COLO668 (cell line): ENCODE results near the gene CARS2.
"Not testable (repeated sequence)": the region's sequence is repeated elsewhere in the genome, so short reads cannot be mapped to it uniquely, and the experiment has no call there.

Source experiments
- DNase-seq: peaks from one replicate; lab custom pipeline; 2025; ENCODE audit not compliant: unreplicated experiment; lab: John Stamatoyannopoulos, UW

Gene CARS2

DNA sequence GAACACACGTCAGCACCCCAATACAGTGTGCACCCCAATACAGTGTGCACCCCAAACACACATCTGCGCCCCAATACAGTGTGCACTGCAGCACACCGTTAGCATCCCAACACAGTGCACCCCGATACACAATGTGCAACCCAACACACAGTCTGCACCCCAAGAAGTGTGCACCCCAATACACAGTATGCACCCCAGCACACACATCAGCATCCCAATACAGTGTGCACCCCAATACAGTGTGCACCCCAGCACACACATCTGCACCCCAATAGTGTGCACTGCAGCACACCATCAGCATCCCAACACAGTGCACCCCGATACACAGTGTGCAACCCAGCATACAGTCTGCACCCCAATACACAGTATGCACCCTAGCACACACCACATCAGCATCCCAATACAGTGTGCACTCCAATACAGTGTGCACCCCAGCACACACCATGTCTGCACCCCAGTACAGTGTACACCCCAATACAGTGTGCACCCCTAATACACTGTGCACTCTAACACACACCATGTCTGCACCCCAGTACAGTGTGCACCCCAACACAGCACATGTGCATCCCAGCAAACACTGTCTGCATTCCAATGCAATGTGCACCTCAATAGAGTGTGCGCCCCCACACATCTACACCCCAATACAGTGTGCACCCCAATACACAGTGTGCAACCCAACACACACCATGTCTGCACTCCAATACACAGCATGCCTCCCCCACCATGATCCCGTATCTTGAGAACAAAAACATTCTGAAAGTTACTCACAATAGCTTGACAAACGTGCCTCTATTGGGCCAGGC, 855 bp upstream of the CARS2 start:
- DNase-seq = no peak

DNA sequence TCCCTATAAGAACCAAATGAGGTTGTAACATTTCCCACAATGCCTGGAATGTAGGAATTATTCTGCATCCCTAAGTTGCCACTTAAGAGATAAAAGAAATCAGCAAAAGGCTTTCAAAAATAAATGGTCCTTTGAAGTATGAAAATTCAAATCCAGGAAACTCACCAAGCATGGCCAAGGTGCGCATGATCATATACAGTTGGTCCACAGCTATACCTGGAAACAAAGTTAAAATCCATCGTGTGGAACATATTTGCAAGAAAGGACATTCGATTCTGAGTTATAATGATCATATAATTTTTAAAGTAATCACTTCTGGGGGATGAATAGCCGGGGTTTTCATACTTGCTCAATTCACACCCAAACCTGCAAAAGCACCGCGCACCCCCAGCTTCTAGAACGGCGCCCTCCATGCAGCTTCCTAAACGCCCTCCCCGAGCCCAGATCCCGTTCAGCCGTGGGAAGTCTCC, 525 bp downstream of the CARS2 start:
- no peak for DNase-seq

DNA sequence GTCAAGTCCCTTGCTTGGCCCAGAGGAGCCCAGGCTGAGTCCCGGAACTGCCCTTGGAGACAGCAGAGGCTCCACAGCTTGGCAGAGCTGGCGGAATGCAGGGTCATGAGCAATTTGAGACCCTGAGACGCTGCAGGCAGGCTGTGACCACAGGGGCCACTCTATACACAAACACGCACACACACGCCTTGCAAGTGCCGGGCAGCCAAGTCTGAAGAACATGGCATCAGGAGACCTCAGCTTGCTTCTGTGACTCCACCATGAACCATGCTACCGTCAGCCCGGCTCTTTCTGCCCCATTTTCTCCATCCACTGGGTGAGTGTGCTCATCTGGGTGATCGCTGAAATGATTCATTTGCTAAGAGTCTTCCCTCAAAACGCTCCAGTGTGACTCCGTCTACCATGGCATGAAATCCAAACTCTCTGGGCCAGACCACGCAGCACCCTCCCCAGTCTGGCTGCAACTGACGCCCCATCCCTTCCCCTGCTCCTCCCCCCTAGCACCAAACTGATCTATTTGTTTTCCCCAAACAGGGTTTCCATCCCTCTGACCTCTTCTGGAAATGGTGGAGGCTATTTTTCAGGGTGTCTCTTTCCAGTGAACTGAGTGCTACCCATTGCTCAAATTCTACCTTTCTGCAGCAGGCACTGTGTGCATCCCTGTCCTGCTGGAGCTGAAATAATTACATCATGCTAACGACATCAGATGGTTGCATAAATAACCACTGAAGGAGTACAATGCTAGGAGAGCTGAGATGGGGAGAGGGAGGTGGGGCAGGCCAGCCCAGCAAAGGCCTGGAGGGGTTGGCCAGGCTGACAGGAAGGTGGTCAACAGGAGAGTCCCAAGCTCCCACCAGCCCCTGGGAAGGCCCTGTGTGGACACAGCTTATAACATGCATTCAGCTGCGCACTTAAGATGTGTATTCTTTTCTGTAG, 3.1 kb downstream of the CARS2 start:
- DNase-seq = no peak

DNA sequence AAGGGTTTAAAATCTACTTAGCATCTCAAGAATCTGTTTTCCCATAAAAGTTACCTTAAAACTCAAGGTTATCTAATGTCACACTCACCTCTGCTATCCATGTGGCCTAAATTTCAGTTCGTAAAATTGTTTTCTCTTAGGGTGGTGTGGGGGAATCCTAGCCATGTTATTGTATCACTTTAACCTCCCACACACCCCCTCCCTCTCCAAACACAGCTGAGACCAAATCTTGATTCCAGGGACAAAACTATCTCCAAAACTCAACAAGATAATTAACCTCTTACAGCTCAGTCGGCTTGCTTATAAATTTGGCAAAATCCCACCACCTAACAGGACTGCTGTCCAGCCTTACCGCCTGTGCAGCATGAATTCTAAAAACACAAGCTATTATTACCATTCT, 3.8 kb downstream of the CARS2 start:
- no peak for DNase-seq

DNA sequence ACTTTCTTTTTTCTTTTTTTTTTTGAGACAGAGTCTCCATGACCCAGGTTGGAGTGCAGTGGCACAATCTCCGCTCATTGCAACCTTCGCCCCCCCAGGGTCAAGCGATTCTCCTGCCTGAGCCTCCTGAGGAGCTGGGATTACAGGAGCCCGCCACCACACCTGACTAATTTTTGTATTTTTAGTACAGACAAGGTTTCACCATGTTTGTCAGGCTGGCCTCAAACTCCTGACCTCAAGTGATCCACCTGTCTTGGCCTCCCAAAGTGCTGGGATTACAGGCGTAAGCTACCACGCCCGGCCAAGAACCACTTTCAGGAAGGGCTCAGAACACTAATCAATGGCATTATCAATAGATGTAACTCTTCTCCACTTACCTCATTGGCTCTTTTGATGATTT, 4.9 kb downstream of the CARS2 start:
- DNase-seq = not testable (repeated sequence)

DNA sequence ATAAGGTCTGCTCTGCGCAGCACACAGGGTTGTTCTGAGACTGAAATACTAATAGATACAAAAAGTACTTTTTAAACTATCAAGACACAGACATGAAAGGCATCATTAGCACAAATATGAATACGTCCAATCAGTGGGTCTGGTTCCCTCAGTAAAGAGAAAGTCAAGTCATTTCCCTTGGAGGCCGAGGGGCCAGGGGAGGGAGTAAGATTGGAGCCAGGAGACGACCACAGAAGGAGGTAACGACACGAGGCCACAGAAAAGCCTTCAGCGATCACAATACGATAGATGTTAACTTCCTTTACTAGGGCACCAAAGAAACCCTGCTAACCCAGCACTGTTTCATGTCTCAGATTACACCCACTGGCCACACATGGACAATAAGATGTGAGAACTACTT, 5.3 kb downstream of the CARS2 start:
- DNase-seq = no peak

DNA sequence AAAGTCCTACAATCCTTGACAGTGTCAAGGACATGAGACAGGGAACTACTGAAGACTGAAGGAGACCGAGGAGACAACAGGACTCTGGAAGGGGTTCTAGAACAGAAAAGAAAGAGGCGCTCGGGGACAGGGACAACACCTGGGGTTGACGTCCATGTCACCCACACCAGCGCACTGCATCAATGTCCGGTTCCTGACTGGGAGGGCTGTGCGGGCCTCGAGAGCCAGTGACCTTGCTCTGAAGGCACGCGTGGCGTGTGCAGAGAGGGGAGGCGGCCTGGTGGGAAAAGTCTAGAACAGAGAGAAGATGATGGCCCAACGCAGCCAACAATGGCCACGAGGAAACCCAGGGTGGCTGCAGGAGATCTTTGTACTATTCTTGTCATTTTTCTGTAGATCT, 5.7 kb downstream of the CARS2 start:
- no peak for DNase-seq

DNA sequence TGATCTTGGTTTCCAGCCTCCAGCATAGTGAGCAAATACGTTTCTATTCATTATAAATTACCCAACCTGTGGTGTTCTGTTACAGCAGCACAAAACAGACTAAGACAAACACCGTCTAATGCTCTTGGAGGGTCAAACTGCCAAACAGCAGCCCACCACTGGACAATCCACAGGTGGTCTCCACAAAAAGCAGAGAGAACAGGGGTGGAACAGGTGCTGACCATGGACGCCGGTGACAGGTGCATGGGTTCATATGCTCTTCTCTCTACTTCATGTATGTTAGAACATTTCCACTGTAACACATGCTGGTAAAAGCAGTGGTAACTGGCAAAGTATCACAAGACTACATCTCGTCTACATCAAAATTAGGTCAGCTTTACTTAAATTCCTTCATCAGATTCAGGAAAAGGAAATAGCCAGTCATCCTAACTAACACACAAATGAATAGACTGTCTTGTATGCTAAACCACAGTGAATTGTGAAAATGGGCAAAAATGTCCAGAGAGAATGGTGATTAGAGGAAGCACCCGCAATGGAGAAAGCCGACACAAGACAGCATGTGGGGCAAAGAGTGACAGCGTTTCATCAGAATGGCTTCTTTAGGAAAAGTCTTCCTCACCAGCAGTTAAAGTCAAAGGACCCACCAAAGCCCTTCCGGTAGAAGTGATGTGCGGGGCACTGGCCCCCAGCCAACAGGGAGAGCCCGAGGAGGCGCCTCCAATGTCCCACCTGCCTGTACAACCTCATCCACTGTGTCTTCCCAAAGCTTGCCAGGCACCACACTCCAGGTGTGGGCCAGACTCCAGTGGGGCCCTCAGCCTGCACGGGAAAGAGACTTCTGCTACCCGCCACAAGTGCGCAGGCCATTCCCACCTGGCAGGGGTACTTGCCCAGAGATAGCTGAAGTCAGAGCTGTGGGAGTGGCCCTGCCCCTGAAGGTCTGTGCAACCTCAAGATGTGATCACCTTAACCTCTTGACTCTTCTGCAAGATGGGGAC, 6.5 kb downstream of the CARS2 start:
- DNase-seq = no peak

DNA sequence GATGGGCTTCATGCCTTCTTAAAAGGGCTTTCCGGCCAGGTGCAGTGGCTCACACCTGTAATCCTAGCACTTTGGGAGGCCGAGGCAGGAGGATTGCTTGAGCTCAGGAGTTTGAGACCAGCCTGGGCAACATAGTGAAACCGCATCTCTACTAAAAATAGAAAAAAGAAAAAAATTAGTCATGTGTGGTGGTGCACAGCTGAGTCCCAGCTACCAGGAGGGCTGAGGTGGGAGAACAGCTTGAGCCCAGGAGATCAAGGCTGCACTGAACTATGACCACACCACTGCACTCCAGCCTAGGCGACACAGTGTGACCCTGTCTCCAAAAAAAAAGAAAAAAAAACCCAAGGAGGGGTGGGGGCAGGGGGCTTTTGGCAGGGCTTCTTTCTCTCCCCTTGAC, 7.2 kb downstream of the CARS2 start:
- DNase-seq = no peak

DNA sequence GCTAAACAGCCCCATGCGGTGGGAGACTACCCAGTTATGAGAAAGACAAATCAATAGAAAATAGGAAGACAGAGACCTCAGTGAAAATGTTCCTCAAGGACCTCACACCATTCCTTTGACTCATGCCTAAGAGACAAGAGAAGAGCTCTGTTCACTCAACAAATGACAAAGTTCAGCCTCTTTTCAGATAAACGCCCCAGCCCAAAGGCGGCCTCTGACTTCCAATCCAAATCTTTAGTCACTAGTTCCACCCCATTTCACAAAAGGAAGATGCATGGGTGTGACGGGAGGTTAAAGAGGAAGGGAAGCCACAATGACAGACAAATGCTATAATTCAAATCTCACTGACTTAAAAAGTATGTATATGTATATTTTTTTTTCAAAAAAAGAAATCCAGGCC, 8.1 kb downstream of the CARS2 start:
- no peak for DNase-seq

DNA sequence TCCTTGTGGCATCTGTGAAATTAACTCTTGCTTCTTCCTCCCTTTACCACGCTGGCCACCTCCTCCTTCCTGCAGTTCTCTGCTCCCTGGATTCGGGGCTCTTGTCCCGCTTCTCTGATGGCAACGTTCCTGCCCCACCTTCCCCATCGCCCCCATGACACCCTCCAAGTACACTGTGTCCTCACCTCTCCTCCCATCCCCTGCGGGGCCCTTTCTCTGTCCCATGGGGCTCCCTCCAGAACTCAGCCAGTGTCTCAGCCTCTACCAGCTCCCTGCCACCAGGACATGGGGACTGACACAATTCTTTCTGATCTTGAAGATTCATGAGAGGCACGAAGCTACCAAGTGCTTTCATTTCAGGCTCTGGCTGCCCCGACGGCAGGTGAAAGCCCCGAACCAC, 9.1 kb downstream of the CARS2 start:
- DNase-seq = no peak

DNA sequence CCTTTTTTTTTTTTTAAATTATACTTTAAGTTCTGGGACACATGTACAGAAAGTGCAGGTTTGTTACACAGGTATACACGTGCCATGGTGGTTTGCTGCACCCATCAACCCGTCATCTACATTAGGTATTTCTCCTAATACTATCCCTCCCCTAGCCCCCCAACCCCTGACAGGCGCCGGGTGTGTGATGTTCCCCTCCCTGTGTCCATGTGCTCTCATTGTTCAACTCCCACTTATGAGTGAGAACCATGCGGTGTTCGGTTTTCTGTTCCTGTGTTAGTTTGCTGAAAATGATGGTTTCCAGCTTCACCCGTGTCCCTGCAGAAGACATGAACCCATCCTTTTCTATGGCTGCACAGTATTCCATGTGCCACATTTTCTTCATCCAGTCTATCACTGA, 10.1 kb downstream of the CARS2 start:
- not testable (repeated sequence) for DNase-seq

DNA sequence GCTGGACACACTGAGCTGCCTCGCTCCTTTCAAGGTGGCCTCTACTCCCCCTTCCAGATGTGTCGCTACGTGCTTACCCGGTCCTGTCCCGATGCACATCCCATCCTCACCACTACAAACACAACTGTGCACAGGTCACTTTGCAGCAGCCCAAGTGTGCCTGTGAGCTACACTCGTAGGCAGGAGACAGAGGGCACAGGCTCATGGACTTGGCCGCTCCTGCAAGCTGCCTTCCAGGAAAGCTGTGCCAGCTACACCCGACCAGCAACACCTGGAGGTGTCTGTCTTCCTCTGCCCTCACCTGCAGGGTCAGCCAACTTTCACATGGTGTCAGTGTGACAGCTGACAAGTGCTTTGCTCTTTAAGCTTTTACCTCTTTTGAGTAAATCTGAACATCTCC, 15.4 kb downstream of the CARS2 start:
- no peak for DNase-seq

DNA sequence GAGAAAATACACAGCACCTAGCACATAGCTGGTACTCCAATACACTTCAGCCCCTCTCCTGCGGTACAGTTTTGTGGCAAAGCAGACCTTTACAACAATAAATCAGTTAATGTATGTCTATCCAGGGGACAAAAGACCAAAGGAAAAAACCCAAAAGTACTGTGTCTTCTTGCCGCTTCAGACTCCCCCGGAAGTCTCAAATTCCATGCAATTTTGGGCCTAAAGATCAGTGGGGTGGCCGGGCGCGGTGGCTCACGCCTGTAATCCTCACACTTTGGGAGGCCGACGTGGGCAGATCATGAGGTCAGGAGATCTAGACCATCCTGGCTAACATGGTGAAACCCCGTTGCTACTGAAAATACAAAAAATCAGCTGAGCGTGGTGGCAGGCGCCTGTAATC, 16.2 kb downstream of the CARS2 start:
- no peak for DNase-seq

DNA sequence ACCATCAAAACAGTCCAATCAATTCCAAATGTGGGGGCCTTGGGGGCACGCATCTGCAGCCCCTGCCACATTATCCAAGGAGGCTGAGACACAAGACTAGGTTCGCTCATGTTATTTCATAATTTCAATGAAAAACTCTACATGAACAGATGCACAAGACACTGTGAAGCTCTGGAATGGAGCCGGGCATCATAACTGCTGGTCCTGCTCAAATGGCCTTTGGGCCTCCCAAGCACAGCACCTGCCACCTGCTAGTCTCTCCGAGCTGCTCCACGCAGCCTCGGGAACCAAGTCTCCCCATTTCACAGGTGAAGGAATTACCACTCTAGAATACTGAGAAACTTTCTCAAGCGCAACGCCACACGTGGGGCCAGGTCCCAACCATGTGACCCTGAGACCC, 16.9 kb downstream of the CARS2 start:
- no peak for DNase-seq

DNA sequence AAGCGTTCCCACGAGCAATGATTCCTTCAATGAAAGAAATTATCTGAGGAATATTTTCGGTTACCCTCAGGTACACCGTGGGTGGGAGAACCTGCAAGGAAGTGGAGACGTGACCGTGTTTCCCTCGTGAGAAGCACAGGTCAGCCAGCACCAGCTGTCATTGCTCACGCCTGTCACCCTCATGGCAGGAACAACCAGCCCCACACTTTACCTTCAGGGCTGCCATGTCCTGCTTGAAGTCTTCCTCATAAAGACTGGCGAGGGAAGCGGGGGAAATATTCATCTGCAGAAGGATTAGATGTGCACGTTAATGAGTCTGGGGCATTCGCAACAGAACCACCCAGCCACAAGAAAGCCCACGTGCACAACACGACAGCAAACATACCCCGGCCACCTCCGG, 18.2 kb downstream of the CARS2 start:
- DNase-seq = no peak

DNA sequence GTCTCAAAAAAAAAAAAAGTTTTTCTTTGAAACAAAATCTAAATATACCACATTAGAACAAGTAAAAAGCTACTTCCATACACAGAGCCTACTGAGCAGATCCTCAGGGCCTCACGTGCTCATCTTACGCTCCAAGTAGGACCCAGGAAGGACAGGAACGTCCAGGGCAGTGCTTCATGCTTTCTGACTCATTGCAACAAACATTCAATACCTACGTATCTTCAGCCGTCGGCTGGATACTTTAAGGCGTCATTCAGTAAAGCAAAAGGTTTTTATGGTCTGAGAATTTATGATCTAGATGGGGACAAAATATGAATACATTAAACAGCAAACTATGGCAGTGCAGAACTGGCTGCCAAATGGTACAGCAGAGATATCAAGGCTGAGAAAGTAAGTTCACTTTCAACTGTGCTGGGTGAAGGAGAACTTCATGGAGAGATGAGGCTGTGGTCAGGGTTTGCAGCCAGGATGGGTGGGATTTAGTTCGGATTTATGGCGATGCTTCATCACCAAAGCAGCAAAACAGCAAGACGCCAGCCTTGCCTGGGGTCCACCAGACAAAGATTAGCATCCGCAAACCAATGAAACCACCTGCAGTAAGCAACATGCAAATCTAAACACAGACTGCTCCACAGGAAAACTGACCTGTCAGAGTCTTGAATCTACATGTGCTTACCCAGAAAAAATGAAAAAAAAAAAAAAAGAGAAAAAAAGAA, 20.5 kb downstream of the CARS2 start:
- no peak for DNase-seq

DNA sequence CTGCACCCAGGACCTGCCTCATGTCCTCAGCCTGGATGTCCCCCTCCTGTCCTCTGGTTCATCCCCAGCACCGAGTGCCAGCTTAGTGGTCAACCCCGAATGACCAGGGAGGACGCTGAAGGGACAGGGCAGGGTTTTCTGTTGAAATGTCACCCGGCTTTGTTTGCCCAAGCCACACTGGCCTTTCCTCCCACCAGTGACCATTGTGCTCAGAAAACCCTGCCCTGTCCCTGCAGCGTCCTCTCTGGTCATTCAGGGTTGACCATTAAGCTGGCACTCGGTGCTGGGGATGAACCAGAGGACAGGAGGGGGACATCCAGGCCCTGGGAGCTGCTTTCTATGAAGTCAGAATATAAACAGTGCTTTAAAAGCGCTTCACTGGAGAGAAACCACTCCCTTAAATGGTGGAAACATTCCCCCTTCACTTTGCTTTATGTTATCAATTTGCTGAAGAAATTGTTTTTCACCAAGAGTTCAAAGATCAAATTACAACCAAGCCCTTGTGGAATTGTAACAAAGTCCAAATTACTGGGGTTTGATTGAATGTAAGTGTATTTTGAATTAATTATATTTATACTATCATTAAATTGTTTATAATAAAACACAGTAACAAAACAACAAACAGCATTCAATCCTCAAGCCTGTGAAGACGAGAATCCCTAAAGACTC, 21.4 kb downstream of the CARS2 start:
- no peak for DNase-seq

DNA sequence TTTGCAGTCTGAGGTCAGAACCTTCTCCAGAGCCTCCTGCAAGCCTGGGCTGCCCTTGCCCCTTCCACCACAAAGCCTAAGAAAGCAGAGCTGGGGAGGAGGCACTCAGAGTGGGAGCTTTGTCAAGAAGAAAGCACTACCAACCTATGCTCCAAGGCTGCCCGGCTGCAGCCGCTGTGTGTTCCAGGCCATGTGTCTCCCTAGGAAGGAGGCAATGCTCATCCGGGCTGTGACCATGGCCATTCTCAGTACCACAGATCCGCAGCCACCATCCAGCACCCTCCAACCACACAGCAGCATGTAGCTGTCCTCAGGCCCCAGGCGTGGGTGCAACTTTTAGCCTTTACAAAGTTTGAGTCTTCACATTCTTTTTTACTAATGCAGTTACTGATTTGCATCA, 22.0 kb downstream of the CARS2 start:
- DNase-seq = no peak
